Measurements from ENCODE around the gene CFAP251.
"Not testable (repeated sequence)": the region's sequence is repeated elsewhere in the genome, so short reads cannot be mapped to it uniquely, and the experiment has no call there.

Gene CFAP251

DNA sequence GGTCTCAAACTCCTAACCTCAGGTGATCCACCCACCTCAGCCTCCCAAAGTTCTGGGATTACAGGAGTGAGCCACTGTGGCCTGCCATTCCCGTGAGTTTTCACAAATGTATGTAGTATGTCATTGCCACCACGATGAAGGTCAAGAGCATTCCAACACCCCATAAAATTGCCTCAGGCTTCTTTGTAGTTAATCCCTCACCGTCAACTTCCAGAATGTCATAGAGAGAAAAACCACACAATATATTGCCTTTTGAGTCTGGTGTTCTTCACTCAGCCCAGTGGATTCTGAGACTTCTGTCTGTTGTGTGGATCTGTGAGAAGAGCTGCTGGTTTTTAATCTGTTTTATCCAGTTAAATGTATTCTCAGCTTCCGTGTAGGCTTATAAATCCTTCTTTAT lies 12.6 kb upstream of the CFAP251 start:
- DNase-seq, result no peak

DNA sequence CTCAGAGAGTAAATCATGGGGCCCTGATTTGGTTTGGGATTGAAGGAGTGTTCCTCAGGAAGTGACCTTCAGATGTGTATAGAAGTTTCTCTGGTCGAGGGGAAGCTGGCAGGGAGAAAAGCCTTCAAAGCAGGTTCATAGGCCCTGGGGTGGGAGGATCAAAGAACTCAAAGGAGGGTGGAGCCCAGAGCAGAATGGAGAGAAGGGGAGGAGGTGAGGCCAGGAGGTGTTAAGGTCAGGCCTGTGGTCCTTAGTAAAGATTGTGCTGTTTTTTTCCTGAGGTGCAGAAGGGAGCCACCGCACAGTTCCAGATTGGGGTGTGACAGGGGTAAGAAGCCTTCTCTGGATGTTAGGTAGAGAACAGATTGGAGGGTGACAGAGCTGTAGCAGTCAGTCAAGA lies 9.7 kb upstream of the CFAP251 start:
- no peak for DNase-seq

DNA sequence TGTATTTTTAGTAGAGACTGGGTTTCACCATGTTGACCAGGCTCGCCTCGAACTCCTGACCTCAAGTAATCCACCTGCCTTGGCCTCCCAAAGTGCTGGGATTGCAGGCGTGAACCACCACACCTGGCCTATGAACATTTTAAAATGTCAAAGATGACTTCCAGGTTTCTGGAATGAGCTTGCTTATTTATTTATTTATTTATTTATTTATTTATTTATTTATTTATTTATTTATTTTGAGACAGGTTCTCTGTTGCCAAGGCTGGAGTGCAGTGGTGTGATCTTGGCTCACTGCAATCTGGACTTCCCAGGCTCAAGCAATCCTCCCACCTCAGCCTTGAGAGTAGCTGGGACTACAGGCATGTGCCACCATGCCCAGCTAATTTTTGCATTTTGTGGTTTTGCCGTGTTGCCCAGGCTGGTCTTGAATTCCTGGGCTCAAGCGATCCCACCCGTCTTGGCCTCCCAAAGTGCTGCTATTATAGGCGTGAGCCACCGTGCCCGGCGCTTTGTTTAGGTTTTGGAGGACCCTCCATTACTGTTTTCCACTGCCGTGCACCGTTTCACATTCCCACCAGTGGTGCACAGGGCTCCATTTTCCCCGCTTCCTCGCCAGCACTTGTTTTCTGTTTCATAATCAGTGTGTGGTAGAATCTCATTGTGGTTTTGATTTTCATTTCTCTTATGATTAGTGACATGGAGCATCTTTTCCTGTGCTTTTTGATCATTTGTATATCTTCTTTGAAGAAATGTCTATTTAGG lies 6.4 kb upstream of the CFAP251 start:
- no peak for DNase-seq

DNA sequence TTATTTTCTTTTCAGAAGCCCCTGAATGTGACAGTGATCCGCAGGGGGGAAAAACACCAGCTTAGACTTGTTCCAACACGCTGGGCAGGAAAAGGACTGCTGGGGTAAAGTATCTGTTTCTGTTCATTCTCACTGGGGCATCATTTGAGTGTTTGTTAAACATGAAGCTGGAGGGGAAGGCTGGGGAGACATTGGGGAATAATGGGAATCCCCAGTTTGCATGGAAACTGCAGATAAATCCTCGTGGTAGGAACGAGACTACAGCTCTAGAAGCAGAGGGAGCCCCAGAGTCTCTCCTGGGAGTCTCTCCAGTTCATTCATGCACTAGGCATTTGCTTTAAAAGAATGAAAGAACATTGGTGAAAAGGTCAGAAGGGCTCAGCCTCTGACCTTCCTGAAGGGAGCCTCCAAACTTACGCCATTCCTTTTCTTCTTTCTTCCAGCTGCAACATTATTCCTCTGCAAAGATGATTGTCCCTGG lies 2.5 kb upstream of the CFAP251 start:
- DNase-seq, result no peak

DNA sequence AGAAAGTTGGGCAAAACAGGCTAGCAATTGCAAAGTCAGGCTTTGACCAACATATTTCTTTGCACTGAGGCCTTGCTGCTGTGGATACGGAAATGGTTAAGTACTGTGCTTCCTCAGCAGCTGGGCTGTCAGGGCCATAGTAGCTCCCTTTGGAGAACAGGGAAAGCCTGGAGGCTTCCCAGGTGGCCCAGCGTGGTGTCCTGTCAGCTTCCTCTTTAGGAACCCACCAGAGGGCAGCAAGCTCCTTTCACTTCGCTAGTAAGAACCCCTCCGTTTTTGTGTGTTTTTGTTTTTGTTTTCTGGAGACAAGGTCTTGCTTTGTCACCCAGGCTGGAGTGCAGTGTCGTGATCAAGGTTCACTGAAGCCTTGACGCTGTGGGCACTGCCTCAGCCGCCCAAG lies 1.7 kb upstream of the CFAP251 start:
- DNase-seq, result peak; percentile 40

DNA sequence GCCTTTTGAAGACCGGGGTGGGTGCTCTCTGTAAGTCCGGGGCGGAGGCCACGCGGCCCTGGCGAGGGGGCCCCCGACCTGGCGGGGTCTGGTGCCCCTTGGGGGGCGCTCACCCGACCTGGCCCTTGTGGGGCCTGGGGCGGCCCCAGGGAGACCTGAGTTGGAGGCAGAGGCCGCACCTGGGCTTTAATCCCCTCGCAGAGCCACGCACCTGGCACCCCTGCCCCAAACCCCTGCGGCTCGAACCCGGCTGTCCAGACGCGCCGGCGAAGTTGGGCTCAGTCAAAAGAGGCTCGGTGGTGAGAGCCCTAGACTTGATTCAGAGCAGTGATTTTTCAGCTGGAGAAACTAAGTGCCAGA lies 267 bp downstream of the CFAP251 start:
- no peak for DNase-seq

DNA sequence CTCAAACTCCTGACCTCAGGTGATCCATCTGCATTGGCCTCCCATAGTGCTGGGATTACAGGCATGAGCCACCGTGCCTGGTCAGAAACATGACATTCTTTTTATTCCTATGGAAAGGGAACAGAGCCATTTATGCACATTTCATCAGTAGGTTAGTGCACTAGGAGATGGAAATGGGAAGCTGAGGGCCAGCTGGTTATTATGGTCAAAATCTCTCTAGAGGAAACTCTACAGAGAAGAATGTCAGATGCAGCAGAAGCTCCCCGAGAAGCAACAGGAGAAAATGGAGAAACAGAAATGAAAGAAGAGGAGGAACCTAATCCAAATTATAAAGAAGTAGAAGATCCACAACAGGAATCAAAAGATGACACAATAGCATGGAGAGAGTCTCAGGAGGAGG lies 2.7 kb downstream of the CFAP251 start:
- no peak for DNase-seq

DNA sequence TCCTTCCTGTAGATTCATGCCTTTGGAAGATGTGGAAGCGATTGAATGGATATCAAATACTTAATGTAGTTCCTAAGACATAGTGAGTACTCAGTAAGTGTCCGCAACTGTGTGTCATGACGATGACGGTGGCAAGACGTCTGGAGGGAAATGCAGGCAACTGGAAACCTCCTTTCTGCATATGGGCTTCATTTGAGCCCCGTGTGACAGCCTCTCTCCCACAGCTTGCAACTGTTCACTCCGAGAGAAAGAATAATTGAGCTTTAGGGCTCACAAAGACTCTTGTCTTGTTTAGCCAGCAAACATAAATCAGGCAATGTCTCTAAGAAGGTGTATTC lies 6.9 kb downstream of the CFAP251 start:
- DNase-seq, result peak; percentile 88

DNA sequence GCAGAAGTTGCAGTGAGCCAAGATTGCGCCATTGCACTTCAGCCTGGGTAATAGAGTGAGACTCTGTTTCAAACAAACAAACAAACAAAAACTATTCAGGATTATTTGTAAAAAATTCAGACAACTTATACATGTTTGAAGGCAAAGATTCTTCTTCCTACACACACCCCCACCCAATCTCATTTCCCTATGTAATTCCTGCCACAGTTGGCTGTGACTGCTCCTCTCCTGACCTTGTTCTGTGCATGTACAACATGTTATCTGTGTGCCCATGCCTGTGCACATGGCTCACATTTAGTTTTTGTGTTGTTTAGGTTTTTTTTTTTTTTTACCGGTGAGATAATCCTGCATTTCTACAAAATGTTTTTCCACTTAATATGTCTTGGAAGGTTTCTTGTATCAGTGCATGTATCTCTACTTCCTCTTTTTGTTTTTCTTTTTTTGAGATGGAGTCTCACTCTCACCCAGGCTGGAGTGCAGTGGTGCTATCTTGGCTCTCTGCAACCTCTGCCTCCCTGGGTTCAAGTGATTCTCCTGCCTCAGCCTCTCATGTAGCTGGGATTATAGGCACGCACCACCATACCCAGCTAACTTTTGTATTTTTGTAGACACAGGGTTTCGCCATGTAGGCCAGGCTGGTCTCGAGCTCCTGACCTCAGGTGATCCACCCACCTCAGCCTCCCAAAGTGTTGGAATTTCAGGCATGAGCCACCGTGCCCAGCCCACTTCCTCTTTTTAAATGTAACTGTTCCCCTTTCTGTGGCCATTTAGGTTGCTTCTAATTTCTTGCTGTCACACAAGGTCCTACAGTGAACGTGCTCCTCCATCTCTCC lies 8.7 kb downstream of the CFAP251 start:
- DNase-seq, result no peak

DNA sequence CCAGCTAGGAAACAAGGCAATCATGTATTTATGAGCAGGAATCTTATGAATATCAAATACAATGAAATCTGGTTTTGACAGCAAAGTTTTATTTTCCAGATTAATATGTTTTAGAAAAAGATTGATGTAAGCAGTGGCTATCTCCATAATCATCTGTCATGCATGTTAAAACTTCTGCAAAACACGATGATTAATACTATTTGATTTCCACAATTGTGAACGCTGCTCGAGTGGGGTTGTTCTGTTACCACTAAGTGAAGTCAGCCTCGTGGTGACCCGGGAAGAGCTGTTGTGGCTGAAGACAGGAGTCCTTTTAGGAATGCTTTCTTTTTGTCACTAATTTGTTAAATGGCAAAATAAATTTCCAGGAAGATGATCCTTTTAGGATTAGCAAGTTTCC lies 9.4 kb downstream of the CFAP251 start:
- no peak for DNase-seq

DNA sequence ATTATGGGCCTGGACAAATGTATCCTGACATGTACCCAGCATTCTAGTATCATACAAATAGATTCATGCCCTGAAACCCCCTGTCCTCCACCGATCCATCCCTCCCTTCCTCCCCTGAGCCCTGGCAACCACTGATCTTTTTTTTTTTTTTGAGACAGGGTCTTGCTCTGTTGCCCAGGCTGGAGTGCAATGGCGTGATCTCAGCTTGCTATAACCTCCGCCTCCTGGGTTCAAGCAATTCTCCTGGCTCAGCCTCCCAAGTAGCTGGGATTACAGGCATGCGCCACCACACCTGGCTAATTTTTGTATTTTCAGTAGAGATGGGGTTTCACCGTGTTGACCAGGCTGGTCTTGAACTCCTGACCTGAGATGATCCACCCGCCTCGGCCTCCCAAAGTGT lies 11.2 kb downstream of the CFAP251 start:
- DNase-seq, result not testable (repeated sequence)

DNA sequence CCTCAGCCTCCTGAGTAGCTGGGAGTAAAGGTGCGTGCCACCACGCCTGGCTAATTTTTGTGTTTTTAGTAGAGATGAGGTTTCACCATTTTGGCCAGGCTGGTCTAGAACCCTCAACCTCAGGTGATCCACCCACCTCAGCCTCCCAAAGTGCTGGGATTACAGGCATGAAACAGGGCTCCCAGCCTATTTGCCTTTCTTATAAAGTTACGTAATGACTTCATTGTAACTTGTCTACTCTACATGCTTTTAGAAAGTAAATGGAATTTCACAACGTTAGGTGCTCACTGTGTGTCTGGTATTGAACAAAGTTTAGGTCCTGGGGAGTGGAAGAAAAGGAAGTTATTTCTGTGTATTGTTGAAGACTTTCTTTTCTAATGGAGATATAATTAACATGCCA lies 12.5 kb downstream of the CFAP251 start:
- no peak for DNase-seq

DNA sequence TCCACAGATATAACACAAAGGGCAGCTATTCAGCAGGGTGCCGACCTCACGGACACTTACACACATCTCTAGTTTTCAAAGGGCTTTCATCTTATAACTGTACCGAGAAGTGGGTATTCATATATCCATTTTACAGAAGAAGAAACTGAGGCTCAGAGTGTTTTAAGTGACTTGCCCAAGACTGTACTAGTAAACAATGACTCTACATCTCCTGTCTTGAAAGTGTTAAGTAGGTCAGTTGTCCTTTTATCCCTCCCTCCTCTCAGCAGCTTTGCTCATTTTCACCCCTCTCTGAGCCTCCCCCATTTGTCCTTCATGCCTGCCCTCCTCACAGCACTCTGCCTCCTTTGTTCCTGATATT lies 13.8 kb downstream of the CFAP251 start:
- DNase-seq, result no peak

DNA sequence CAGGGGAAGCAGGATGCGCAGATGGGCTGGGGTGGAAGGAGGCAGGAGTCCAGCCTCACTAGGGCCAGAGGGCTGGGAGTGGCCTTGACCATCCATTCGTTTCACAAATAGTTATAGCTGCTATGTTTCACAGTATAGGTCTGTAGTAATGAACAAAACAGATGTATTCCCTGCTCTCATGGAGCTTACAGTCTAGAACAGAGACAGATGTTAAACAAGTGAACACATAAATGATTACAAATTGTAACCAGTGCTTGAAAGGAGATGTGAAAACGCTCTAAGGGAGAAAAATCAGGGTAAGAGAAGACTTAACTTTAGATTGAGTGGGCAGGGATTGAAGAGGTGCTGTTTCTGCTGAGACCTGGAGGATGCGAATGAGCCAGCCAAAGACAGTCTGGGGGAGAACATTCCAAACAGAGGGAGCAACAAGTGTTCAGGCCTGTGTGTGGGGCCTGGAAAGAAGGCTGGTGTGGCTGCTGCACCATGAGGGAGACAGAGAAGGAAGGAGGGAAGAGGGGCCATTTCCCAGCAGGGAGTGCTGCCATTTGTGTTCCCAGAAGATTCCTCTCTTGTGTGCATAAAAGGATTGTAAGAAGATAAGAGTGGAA lies 14.6 kb downstream of the CFAP251 start:
- no peak for DNase-seq

DNA sequence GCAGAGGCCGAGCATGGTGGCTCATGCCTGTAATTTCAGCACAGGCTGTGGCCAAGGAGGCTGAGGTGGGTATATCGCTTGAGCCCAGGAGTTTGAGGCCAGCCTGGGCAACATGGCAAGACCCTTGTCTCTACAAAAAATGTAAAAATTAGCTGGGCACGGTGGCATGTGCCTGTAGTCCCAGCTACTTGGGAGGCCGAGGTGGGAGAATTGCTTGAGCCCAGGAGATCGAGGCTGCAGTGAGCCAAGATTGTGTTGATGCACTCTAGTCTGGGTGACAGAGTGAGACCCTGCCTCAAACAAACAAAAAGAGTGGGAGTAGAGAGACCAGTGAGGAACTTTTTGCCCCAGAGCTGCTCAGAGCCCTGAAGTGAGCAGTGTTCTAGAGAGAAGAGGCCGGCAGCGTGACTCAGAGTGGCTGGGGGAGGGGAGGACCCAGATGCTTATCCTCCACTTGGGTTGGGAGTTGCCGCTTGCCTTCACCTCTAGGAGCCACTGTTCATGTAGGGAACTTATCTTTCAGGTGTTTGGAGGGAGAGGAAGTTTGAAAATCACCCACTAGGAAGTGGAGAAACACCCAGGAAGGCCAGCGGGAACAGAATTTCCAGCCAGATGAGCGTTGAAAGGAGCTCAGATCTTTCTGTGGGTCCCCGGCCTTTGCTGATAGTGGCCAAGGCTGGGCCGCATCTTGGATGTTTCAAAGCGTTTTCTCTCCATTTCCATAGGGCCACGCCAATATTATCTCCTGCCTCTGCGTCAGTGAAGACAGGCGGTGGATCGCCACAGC lies 15.3 kb downstream of the CFAP251 start:
- peak; percentile 62 for DNase-seq

DNA sequence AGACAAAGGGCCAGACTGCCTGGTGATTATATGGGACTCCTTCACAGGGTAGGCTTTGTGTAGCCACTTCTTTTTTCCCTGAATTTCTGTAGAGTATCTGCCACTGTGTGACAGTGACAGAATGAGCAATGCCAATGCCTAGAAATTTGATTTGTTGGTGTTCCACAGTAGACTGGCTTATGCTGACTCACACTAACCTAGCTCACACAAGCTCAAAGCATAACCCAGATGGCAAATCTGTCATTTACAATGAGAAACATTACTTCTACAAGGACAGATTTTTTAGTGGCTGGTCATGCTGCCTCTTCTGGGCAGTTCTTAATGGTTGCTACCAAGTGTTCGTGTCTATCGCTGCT lies 15.9 kb downstream of the CFAP251 start:
- no peak for DNase-seq

DNA sequence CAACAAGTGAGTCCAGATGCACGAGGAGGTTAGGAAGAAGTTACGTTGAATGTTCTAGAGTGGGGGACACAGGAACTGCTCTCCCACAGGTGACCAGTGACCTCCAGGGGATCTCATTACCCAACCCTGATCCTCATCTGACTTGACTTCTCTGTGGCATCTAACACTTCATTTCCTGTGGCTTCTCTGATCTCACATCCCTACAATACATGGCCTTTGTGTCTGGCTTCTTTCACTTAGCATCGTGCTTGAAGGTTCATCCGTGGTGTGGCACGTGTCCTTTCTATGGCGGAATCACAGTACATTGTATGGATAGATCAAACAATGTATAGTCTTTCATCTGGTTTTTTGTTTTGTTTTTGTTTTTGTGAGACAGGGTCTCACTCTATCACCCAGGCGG lies 19.3 kb downstream of the CFAP251 start:
- DNase-seq, result no peak

DNA sequence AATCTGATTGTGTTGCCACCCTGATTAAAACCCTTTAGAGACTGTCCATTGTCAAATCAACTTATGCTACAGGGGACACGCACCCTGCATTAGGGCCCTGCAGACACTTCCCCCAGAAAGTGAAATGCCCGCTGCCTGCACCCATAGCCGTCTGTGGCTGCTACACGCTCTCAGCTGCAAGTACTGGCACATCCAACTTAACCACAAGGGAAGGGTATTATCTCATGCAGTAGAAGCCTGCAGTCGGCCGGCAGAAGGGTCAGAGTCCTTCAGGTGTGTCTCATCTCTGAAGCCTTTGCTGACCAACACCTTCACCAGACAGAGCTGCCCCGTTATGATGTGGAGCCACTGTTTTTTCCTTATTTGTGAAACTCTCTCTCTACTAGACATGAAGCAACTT lies 20.8 kb downstream of the CFAP251 start:
- no peak for DNase-seq

DNA sequence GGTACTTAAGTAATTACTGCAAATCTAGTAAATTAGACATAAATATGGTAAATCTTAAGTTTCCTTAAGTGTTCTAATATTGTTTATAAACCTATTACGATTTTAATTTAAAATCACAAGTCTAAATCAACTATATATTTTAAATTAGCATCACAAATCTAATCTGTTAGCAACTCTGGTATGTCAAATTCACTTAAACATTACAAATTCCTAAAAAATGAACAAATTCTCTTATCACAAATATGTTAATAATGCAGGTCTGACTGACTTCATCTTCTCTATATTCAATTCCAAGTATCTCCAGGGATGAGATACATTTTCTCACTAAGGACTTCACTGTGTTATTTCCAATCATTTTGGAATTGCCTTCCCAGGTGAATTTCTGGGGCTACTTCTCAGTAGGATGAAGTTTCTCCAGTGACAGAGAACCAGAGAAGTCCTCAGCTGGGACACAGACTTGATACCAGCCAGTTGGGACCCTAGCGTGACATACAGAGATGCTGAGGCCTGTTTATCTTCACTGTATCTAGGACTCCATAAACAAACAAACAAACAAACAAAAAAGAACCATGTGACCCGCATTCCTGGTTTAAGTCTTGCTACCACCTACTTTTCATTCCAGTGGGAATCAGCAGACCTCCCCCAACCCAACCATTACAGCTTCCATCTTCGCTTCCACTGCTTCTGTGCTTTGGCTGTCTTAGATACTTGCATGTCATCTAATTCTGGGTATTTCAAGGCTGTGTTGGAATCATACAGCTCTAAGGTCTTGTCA lies 21.8 kb downstream of the CFAP251 start:
- no peak for DNase-seq

DNA sequence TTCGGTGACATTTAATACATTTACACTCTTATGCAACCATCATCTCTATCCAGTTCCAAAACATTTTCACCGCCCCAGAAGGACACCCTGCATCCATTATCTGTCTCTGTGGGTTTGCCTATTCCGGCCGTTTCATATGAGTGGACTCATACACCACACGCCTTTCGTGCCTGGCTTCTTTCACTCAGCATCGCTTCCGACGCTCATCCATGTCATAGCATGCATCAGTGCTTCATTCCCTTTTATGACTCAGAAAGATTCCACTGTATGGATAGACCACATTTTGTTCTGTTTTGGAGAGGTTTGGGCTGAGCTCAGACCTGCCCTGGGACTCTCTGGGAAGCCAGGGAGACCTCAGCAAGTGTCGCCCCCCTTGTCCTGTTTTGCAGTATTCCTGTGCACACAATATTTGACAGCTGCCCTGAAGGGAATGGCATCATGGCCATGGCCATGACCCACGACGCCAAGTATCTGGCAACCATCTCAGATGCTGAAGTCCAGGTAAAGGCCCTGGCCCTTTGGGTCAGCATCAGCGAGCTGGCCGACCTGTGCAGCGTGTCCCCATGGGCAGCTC lies 23.8 kb downstream of the CFAP251 start:
- DNase-seq, result peak; percentile 82

DNA sequence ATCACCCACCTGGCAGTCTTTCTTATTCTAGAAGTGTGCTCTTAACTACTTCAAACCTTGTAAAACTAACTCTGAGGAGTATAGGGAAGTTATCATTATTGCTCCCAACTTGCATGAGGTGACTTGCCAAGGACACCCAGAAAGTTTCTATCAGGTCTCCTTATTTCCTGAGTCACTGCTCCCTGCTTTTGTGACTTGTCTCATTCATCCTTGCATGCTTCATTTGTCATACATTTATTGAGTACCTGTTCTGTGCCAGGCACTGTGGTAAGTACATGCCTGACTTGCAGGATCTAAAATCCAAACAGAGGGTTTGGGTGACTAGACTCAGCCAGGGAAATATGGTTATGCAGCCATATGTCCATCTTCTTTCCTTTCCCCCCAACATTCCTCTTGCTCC lies 25.5 kb downstream of the CFAP251 start:
- DNase-seq, result no peak

DNA sequence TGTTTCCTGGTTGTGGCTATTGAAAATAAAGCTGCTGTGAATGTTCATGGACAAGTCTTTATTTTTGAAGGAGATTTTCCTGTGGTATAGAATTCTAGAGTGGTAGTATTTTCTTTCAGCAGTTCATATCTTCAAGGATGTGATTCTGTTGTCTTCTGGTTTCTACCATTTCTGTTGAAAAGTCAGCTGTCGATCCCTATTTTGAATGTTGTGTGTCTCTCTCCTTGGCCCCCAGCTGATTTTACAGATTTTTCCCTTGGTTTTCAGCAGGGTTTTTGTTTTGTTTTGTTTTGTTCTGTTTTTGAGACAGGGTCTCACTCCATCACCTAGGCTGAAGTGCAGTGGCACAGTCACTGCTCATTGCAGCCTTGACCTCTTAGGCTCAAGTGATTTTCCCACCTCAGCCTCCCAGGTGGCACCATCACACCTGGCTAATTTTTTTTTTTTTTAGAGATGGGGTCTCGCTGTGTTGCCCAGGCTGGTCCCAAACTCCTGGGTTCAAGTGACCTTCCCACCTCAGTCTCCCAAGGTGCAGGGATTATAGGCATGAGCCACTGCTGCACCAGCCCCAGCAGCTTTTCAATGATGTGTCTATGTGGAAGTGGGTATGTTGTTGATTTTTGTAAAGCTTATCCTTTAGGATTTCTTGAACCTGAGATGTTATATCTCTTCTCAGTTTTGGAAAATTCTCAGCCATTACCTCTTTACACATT lies 28.1 kb downstream of the CFAP251 start:
- no peak for DNase-seq

Measured in fibroblast of skin of right quadriceps (primary cell).